Esophagus squamous epithelium (tissue), 4 donors: ENCODE measurements around the gene FGD2.

Source experiments
- POLR2A ChIP-seq, 4 donors: fragments of 450-650 bp; IDR thresholded peaks; one replicate each; pipeline ENCODE4 v1.6.1; 2017; ENCODE audit warnings: antibody characterized with exemption in 4 of 4, mild to moderate bottlenecking in 4 of 4, moderate library complexity in 3 of 4
- TF ChIP-seq, protein P1 (sequence below), 6 experiments: fragments of 450-650 bp in 4 of 6; fragments of 200-600 bp in 2 of 6; sonication (generic) in 2 of 6; IDR thresholded peaks; one replicate each; pipeline ENCODE4 v1.5.1; 2016 to 2019; ENCODE audit warnings: antibody characterized with exemption in 6 of 6, mild to moderate bottlenecking in 4 of 6, moderate library complexity in 4 of 6

DNA sequence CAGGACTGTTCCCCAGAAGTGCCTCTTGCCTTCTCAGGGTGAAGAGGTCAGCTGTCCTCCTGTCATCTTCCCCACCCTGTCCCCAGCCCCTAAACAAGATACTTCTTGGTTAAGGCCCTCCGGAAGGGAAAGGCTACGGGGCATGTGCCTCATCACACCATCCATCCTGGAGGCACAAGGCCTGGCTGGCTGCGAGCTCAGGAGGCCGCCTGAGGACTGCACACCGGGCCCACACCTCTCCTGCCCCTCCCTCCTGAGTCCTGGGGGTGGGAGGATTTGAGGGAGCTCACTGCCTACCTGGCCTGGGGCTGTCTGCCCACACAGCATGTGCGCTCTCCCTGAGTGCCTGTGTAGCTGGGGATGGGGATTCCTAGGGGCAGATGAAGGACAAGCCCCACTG, 41.1 kb upstream of the FGD2 start:
- TF ChIP-seq, protein P1, sequence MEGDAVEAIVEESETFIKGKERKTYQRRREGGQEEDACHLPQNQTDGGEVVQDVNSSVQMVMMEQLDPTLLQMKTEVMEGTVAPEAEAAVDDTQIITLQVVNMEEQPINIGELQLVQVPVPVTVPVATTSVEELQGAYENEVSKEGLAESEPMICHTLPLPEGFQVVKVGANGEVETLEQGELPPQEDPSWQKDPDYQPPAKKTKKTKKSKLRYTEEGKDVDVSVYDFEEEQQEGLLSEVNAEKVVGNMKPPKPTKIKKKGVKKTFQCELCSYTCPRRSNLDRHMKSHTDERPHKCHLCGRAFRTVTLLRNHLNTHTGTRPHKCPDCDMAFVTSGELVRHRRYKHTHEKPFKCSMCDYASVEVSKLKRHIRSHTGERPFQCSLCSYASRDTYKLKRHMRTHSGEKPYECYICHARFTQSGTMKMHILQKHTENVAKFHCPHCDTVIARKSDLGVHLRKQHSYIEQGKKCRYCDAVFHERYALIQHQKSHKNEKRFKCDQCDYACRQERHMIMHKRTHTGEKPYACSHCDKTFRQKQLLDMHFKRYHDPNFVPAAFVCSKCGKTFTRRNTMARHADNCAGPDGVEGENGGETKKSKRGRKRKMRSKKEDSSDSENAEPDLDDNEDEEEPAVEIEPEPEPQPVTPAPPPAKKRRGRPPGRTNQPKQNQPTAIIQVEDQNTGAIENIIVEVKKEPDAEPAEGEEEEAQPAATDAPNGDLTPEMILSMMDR (IDR thresholded peaks at IDR 0.05) = no peak
- TF ChIP-seq POLR2A (IDR thresholded peaks at IDR 0.05) = no peak
